HepG2 (cell line): ENCODE results near the gene FBXW2. TPM values are rescaled to one million over a fixed set of nuclear protein-coding genes. Genes with fewer than 3 reads are reported as not detected.

Experiments
- JDP2 ChIP-seq: sonication (generic); formaldehyde crosslinking; IDR thresholded peaks from 2 replicates; pipeline ENCODE4 v1.8.1; 2022; ENCODE audit warnings: missing genetic modification reagents, borderline replicate concordance
- NCOA1 ChIP-seq: sonication (generic); formaldehyde crosslinking; IDR thresholded peaks from 2 replicates; pipeline ENCODE4 v1.9.0; 2021; ENCODE audit warnings: missing genetic modification reagents
- NFE2 ChIP-seq: sonication (generic); formaldehyde crosslinking; IDR thresholded peaks from 2 replicates; pipeline ENCODE4 v1.4.0; 2020; ENCODE audit warnings: missing genetic modification reagents
- PHF8 ChIP-seq: sonication (generic); formaldehyde crosslinking; IDR thresholded peaks from 2 replicates; pipeline ENCODE4 v1.5.0; 2020; ENCODE audit warnings: missing genetic modification reagents
- POLR2A ChIP-seq, 2 experiments: IDR thresholded peaks; 2 replicates each; pipeline ENCODE4 v1.6.1; 2011; ENCODE audit warnings: low read depth in 2 of 2, low read length in 2 of 2, mild to moderate bottlenecking in 1 of 2, moderate library complexity in 1 of 2; ENCODE audit not compliant: insufficient read depth in 1 of 2
- RBM39 ChIP-seq: fragments of 200-400 bp; formaldehyde crosslinking; IDR thresholded peaks from one replicate; pipeline ENCODE4 v1.6.1; 2018; ENCODE audit warnings: antibody characterized with exemption, mild to moderate bottlenecking, low read depth, low read length; ENCODE audit not compliant: poor library complexity, severe bottlenecking
- SNRNP70 ChIP-seq: fragments of 200-400 bp; formaldehyde crosslinking; IDR thresholded peaks from 2 replicates; pipeline ENCODE4 v1.6.1; 2017; ENCODE audit warnings: mild to moderate bottlenecking, low read depth, low read length, moderate library complexity
- TCF12 ChIP-seq, 2 experiments: fragments of 450-650 bp in 1 of 2; sonication (generic) in 1 of 2; formaldehyde crosslinking in 1 of 2; IDR thresholded peaks; 2 replicates each; pipeline versions ENCODE4 v1.6.1 to v1.8.0; 2017 to 2022; ENCODE audit warnings: antibody characterized with exemption in 1 of 2, mild to moderate bottlenecking in 1 of 2, missing genetic modification reagents in 1 of 2, moderate library complexity in 1 of 2
- ZBTB21 ChIP-seq: sonication (generic); formaldehyde crosslinking; IDR thresholded peaks from 2 replicates; pipeline ENCODE4 v1.4.0; 2020; ENCODE audit warnings: missing genetic modification reagents
- ZBTB42 ChIP-seq: sonication (generic); formaldehyde crosslinking; IDR thresholded peaks from 2 replicates; pipeline ENCODE4 v1.5.0; 2020; ENCODE audit warnings: mild to moderate bottlenecking, missing genetic modification reagents
- ZBTB8A ChIP-seq: sonication (generic); formaldehyde crosslinking; IDR thresholded peaks from 2 replicates; pipeline ENCODE4 v1.4.0; 2020; ENCODE audit warnings: mild to moderate bottlenecking, low read depth, missing genetic modification reagents, borderline replicate concordance
- ZFY ChIP-seq: sonication (generic); formaldehyde crosslinking; IDR thresholded peaks from 2 replicates; pipeline ENCODE4 v1.4.0; 2020; ENCODE audit warnings: missing genetic modification reagents
- ZFYVE20 ChIP-seq: sonication (generic); formaldehyde crosslinking; IDR thresholded peaks from 2 replicates; pipeline ENCODE4 v1.8.0; 2023; ENCODE audit warnings: low read depth, mild to moderate bottlenecking, moderate library complexity, missing genetic modification reagents, borderline replicate concordance
- ZNF136 ChIP-seq: sonication (generic); formaldehyde crosslinking; IDR thresholded peaks from 2 replicates; pipeline ENCODE4 v1.8.1; 2022; ENCODE audit warnings: low read depth, mild to moderate bottlenecking, moderate library complexity, missing genetic modification reagents
- ZNF20 ChIP-seq: sonication (generic); formaldehyde crosslinking; IDR thresholded peaks from 2 replicates; pipeline ENCODE4 v1.4.0; 2020; ENCODE audit warnings: mild to moderate bottlenecking, moderate library complexity, missing genetic modification reagents
- ZNF260 ChIP-seq: sonication (generic); formaldehyde crosslinking; IDR thresholded peaks from 2 replicates; pipeline ENCODE4 v1.4.0; 2020; ENCODE audit warnings: missing genetic modification reagents, low read depth, mild to moderate bottlenecking, borderline replicate concordance
- ZNF317 ChIP-seq: sonication (generic); formaldehyde crosslinking; IDR thresholded peaks from 2 replicates; pipeline ENCODE4 v1.5.0; 2020; ENCODE audit warnings: mild to moderate bottlenecking, missing genetic modification reagents
- ZNF350 ChIP-seq: sonication (generic); formaldehyde crosslinking; IDR thresholded peaks from 2 replicates; pipeline ENCODE4 v1.4.0; 2020; ENCODE audit warnings: mild to moderate bottlenecking, low read depth, missing genetic modification reagents, borderline replicate concordance
- ZNF556 ChIP-seq: sonication (generic); formaldehyde crosslinking; IDR thresholded peaks from 2 replicates; pipeline ENCODE4 v1.4.0; 2020; ENCODE audit warnings: mild to moderate bottlenecking, missing genetic modification reagents, borderline replicate concordance
- ZNF577 ChIP-seq: sonication (generic); formaldehyde crosslinking; IDR thresholded peaks from 2 replicates; pipeline ENCODE4 v1.4.0; 2020; ENCODE audit warnings: mild to moderate bottlenecking, low read depth, missing genetic modification reagents, borderline replicate concordance
- ZNF598 ChIP-seq: sonication (generic); formaldehyde crosslinking; IDR thresholded peaks from 2 replicates; pipeline ENCODE4 v1.5.1; 2020; ENCODE audit warnings: mild to moderate bottlenecking, missing genetic modification reagents, borderline replicate concordance
- ZNF737 ChIP-seq: sonication (generic); formaldehyde crosslinking; IDR thresholded peaks from 2 replicates; pipeline ENCODE4 v1.5.0; 2020; ENCODE audit warnings: missing genetic modification reagents, mild to moderate bottlenecking, borderline replicate concordance
- polyA plus RNA-seq, 8 experiments: library from polyadenylated mRNA; depleted of rRNA in 3 of 8; stranded (reverse) in 7 of 8; unstranded in 1 of 8; fragments of >200 nt; fragmentation: Illumina TruSeq in 4 of 8; extraction: Trizol in 4 of 8; gene quantifications; 2 replicates each; pipeline versions ENCODE4 v1.2.1 to v1.2.3, GENCODE V29; 2011 to 2016; ENCODE audit warnings: low read depth in 4 of 8, missing spikeins in 1 of 8, mixed read lengths in 1 of 8; ENCODE audit not compliant: insufficient read depth in 1 of 8
- total RNA-seq, 5 experiments: library from RNA; depleted of rRNA; stranded (reverse); fragments of >200 nt; fragmentation: Illumina TruSeq; extraction: Trizol; gene quantifications; 2 replicates each; pipeline ENCODE4 v1.2.3, GENCODE V29; 2016; ENCODE audit warnings: low read depth in 1 of 5
- TF ChIP-seq, protein P1 (sequence below): sonication (generic); formaldehyde crosslinking; IDR thresholded peaks from 2 replicates; pipeline ENCODE4 v1.8.1; 2023; ENCODE audit warnings: missing genetic modification reagents, inconsistent platforms, borderline replicate concordance
- TF ChIP-seq, protein P2 (sequence below): sonication (generic); formaldehyde crosslinking; IDR thresholded peaks from 2 replicates; pipeline ENCODE4 v1.4.0; 2020; ENCODE audit warnings: missing genetic modification reagents
- TF ChIP-seq, protein P3 (sequence below): IDR thresholded peaks from 2 replicates; pipeline ENCODE4 v1.6.1; 2012; ENCODE audit warnings: inconsistent platforms
- TF ChIP-seq, protein P4 (sequence below): sonication (generic); formaldehyde crosslinking; IDR thresholded peaks from 2 replicates; pipeline ENCODE4 v1.4.0; 2020; ENCODE audit warnings: missing genetic modification reagents, borderline replicate concordance

The FBXW2 gene
- total and polyA plus RNA-seq, 2 of the 13 experiments (the other 11 are each of a cell fraction or from before 2014, with no cell fraction given): 35.4 to 43.1 TPM

DNA sequence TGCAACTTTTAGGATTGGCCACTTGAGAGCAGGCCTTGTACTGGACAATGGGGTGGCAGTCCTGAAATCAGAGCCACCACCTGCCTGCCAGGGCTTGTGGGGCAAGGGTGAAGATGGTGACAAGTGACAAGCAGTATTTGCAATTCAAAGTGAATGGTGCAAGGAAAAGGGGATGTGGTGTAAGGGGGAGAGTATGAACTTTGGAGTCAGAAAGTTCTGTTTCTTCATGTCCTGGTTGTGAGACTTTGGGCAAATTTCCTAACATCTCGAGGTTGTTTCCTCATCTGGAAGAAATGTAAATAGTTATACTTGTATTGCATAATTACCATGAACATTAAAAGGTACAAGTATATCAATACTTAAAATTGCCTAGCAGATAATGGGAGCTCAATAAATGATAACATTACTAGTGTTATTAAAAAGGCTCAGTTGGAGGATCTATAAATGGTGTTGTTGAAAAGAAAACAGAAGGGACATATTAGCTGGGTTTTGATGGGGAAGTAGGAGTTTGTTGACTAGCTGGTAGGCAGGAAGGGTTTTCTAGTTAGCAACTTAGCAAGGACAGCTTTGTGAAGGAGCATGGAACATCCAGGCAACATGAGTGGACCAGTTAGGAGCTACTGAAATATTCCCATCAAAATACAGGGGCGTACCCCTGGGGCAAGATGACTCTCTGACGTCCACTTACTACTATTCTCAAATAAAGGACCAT is 57.6 kb downstream of the FBXW2 start (continued):
- TF ChIP-seq, protein P1, sequence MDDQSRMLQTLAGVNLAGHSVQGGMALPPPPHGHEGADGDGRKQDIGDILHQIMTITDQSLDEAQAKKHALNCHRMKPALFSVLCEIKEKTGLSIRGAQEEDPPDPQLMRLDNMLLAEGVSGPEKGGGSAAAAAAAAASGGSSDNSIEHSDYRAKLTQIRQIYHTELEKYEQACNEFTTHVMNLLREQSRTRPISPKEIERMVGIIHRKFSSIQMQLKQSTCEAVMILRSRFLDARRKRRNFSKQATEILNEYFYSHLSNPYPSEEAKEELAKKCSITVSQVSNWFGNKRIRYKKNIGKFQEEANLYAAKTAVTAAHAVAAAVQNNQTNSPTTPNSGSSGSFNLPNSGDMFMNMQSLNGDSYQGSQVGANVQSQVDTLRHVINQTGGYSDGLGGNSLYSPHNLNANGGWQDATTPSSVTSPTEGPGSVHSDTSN (CRISPR knock-in tag): no peak
- TF ChIP-seq ZNF20 (CRISPR knock-in tag) (no peak), ZNF737 (CRISPR knock-in tag) (no peak), PHF8 (CRISPR knock-in tag) (no peak), NCOA1 (no peak), ZFY (CRISPR knock-in tag) (no peak; the same call in 1 of the 2 replicates), ZNF136 (CRISPR knock-in tag) (no peak), ZBTB42 (CRISPR knock-in tag) (no peak), ZNF577 (no peak), ZFYVE20 (CRISPR knock-in tag) (no peak), ZNF598 (CRISPR knock-in tag) (no peak), RBM39 (no peak), POLR2A (IDR thresholded peaks at IDR 0.05; ENCODE audit: insufficient read depth in 1 of 2, low read depth in 2 of 2, low read length in 2 of 2) (no peak), ZBTB21 (CRISPR knock-in tag) (no peak), JDP2 (CRISPR knock-in tag) (no peak), ZNF260 (CRISPR knock-in tag) (no peak), ZNF556 (CRISPR knock-in tag) (no peak), SNRNP70 (no peak), NFE2 (CRISPR knock-in tag) (no peak), TCF12 (IDR thresholded peaks at IDR 0.05) (no peak), TCF12 (CRISPR knock-in tag; IDR thresholded peaks at IDR 0.05) (no peak), ZNF350 (CRISPR knock-in tag) (no peak; the same call in 1 of the 2 replicates), ZBTB8A (no peak), ZNF317 (no peak)
- TF ChIP-seq, protein P2, sequence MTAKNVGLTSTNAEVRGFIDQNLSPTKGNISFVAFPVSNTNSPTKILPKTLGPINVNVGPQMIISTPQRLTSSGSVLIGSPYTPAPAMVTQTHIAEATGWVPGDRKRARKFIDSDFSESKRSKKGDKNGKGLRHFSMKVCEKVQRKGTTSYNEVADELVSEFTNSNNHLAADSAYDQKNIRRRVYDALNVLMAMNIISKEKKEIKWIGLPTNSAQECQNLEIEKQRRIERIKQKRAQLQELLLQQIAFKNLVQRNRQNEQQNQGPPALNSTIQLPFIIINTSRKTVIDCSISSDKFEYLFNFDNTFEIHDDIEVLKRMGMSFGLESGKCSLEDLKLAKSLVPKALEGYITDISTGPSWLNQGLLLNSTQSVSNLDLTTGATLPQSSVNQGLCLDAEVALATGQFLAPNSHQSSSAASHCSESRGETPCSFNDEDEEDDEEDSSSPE (CRISPR knock-in tag): no peak
- TF ChIP-seq, protein P3, sequence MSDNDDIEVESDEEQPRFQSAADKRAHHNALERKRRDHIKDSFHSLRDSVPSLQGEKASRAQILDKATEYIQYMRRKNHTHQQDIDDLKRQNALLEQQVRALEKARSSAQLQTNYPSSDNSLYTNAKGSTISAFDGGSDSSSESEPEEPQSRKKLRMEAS: no peak
- TF ChIP-seq, protein P4, sequence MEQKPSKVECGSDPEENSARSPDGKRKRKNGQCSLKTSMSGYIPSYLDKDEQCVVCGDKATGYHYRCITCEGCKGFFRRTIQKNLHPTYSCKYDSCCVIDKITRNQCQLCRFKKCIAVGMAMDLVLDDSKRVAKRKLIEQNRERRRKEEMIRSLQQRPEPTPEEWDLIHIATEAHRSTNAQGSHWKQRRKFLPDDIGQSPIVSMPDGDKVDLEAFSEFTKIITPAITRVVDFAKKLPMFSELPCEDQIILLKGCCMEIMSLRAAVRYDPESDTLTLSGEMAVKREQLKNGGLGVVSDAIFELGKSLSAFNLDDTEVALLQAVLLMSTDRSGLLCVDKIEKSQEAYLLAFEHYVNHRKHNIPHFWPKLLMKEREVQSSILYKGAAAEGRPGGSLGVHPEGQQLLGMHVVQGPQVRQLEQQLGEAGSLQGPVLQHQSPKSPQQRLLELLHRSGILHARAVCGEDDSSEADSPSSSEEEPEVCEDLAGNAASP (CRISPR knock-in tag): 0 out of 2 replicates have a peak, but pooled peaks have one; percentile 28
